K562 (cell line): ENCODE results near the gene HOXA11. TPM values are rescaled to one million over a fixed set of nuclear protein-coding genes. Genes with fewer than 3 reads are reported as not detected.

ENCODE experiments used
- ATAC-seq: fragments of 200-7000 bp; cut with Tn5 transposase; 3 replicates; pipeline ENCODE4 v1.9.1; 2020; ENCODE audit warnings: moderate library complexity
- BruUV-seq: library from RNA; stranded (reverse); fragments of 400-500 nt; replicated peaks from 2 replicates; lab custom pipeline; 2021; lab: Mats Ljungman, UMichigan
- CTCF ChIA-PET: fragments of 300-600 bp; formaldehyde crosslinking; extraction: SDS; loops from one replicate; lab custom pipeline; 2021; ENCODE audit warnings: low intra/inter-chr PET ratio; lab: Yijun Ruan, JAX
- POLR2A ChIA-PET: fragments of 300-600, 350-650 bp; sonication (Branson Sonifier 250); formaldehyde crosslinking; extraction: SDS; loops from one replicate; lab custom pipeline; 2021; ENCODE audit warnings: antibody characterized with exemption, inconsistent platforms; lab: Yijun Ruan, JAX
- DNase-seq, 4 experiments: peaks; one replicate each; pipeline versions ENCODE4 v3.0.0 to v3.0.0-alpha.2; 2011 to 2018; ENCODE audit warnings: low spot score in 3 of 4, mixed read lengths in 3 of 4; ENCODE audit errors: extremely low read depth in 1 of 4
- FAIRE-seq: peaks from 2 replicates; lab custom pipeline; 2011; peaks lifted over from hg19 to GRCh38; lab: Jason Lieb, UNC
- H2AFZ ChIP-seq: 2 replicates; pipeline ENCODE4 v1.6.0; 2011; ENCODE audit warnings: low read depth, low read length, control low read depth, inconsistent platforms
- H3K27ac ChIP-seq: fragments of 200-600 bp; 3 replicates; pipeline ENCODE4 v1.8.0; 2011; ENCODE audit warnings: low read depth, mild to moderate bottlenecking, control low read depth, inconsistent platforms, low read length, moderate library complexity, mixed read lengths; ENCODE audit errors: extremely low read depth
- H3K27me3 ChIP-seq, 2 experiments: fragments of 300-600 bp in 1 of 2; 2 replicates in 1 of 2; 3 replicates in 1 of 2; pipeline versions ENCODE4 v1.6.0 to v1.8.0; 2011; ENCODE audit warnings: inconsistent platforms in 2 of 2, low read length in 2 of 2, mild to moderate bottlenecking in 1 of 2, mixed read lengths in 1 of 2, moderate library complexity in 1 of 2; ENCODE audit not compliant: control insufficient read depth in 2 of 2, insufficient read depth in 2 of 2
- H3K36me3 ChIP-seq: fragments of 300-600 bp; 3 replicates; pipeline ENCODE4 v1.8.0; 2011; ENCODE audit warnings: mild to moderate bottlenecking, low read length, inconsistent platforms; ENCODE audit not compliant: control insufficient read depth, insufficient read depth
- H3K4me1 ChIP-seq, 2 experiments: fragments of 200-600 bp in 1 of 2; replicated peaks in 1 of 2; 2 replicates in 1 of 2; 3 replicates in 1 of 2; pipeline versions ENCODE4 v1.5.1 to v1.8.0; 2011; ENCODE audit warnings: inconsistent platforms in 2 of 2, low read length in 2 of 2, mild to moderate bottlenecking in 1 of 2, mixed read lengths in 1 of 2, moderate library complexity in 1 of 2; ENCODE audit not compliant: control insufficient read depth in 2 of 2, insufficient read depth in 2 of 2
- H3K4me2 ChIP-seq: 2 replicates; pipeline ENCODE4 v1.6.1; 2011; ENCODE audit warnings: low read length, control low read depth, inconsistent platforms, mixed read lengths; ENCODE audit not compliant: insufficient read depth
- H3K4me3 ChIP-seq: fragments of 200-600 bp; sonication (generic), shearing (Covaris generic); 2 replicates; pipeline ENCODE4 v1.5.1; 2016; ENCODE audit warnings: control low read depth, inconsistent platforms
- H3K79me2 ChIP-seq: fragments of 200-600 bp; 3 replicates; pipeline ENCODE4 v1.8.0; 2011; ENCODE audit warnings: low read length, inconsistent platforms; ENCODE audit not compliant: control insufficient read depth, insufficient read depth
- H3K9ac ChIP-seq, 2 experiments: 2 replicates each; pipeline versions ENCODE4 v1.6.0 to v1.6.1; 2011; ENCODE audit warnings: low read depth in 2 of 2, low read length in 2 of 2, control low read depth in 1 of 2, inconsistent platforms in 1 of 2, mild to moderate bottlenecking in 1 of 2, mixed read lengths in 1 of 2; ENCODE audit not compliant: insufficient read depth in 1 of 2
- H3K9me1 ChIP-seq: one replicate; pipeline ENCODE4 v1.6.0; 2011; ENCODE audit warnings: inconsistent platforms, mild to moderate bottlenecking, low read length, moderate library complexity; ENCODE audit not compliant: control insufficient read depth, insufficient read depth
- H3K9me3 ChIP-seq: replicated peaks from 2 replicates; pipeline ENCODE4 v1.5.1; 2011; ENCODE audit warnings: low read depth, low read length, inconsistent platforms; ENCODE audit not compliant: control insufficient read depth, insufficient read depth
- H4K20me1 ChIP-seq: replicated peaks from 2 replicates; pipeline ENCODE4 v1.6.1; 2011; ENCODE audit warnings: low read length, inconsistent platforms, mixed read lengths; ENCODE audit not compliant: control insufficient read depth, insufficient read depth
- MTF1 ChIP-seq: fragments of 250-450 bp; sonication (Bioruptor Pico); IDR thresholded peaks from 2 replicates; pipeline ENCODE4 v1.9.0; 2021; ENCODE audit warnings: moderate library complexity, mild to moderate bottlenecking, inconsistent platforms, borderline replicate concordance
- WGBS: fragments of 100-300 bp; shearing (Covaris generic); methylation state at CpG from one replicate; pipeline ENCODE4 v1.1.6; 2016; ENCODE audit warnings: low coverage, mixed read lengths; ENCODE audit not compliant: insufficient coverage; ENCODE audit errors: missing lambda C conversion rate; 5-methylcytosine and 5-hydroxymethylcytosine counted together
- in situ Hi-C: fragments of 300-500 bp; cut with MboI; formaldehyde crosslinking; loops from 4 replicates; pipeline ENCODE4 v1.15.0; 2018; ENCODE audit warnings: inconsistent platforms, mixed read lengths
- intact Hi-C: fragments of 100-400 bp; cut with micrococcal nuclease; formaldehyde crosslinking; loops from 2 replicates; pipeline ENCODE4 v1.14.2; 2022
- polyA plus RNA-seq, 8 experiments: library from polyadenylated mRNA; depleted of rRNA in 4 of 8; stranded (reverse) in 5 of 8; unstranded in 3 of 8; fragments of >200 nt; fragmentation: Nextera tagmentation in 2 of 8; fragmentation: Illumina TruSeq in 1 of 8; extraction: Ambion mirVana in 2 of 8; extraction: Trizol in 1 of 8; gene quantifications; 2 replicates each; pipeline versions ENCODE4 v1.2.1 to v1.2.3, GENCODE V29; 2011 to 2014; ENCODE audit warnings: inconsistent platforms in 1 of 8, missing spikeins in 1 of 8
- total RNA-seq, 7 experiments: library from RNA; depleted of rRNA in 6 of 7; stranded (reverse); fragments of >200 nt in 6 of 7; fragmentation: Illumina TruSeq in 2 of 7; extraction: Trizol in 2 of 7; gene quantifications; 2 replicates each; pipeline versions ENCODE4 v1.2.1 to v1.2.3, GENCODE V29; 2011 to 2021; ENCODE audit warnings: low replicate concordance in 1 of 7
- TF ChIP-seq, protein P1 (sequence below): fragments of 250-450 bp; sonication (Bioruptor Pico); IDR thresholded peaks from 2 replicates; pipeline ENCODE4 v1.4.0; 2020; ENCODE audit warnings: borderline replicate concordance
- TF ChIP-seq, protein P2 (sequence below): sonication (generic); formaldehyde crosslinking; IDR thresholded peaks from 2 replicates; pipeline ENCODE4 v1.8.1; 2023; ENCODE audit warnings: missing genetic modification reagents, mild to moderate bottlenecking, borderline replicate concordance

The HOXA11 gene
- total and polyA plus RNA-seq, 9 of the 15 experiments (the other 6 are each of a cell fraction or from before 2014, with no cell fraction given), result not detected

DNA sequence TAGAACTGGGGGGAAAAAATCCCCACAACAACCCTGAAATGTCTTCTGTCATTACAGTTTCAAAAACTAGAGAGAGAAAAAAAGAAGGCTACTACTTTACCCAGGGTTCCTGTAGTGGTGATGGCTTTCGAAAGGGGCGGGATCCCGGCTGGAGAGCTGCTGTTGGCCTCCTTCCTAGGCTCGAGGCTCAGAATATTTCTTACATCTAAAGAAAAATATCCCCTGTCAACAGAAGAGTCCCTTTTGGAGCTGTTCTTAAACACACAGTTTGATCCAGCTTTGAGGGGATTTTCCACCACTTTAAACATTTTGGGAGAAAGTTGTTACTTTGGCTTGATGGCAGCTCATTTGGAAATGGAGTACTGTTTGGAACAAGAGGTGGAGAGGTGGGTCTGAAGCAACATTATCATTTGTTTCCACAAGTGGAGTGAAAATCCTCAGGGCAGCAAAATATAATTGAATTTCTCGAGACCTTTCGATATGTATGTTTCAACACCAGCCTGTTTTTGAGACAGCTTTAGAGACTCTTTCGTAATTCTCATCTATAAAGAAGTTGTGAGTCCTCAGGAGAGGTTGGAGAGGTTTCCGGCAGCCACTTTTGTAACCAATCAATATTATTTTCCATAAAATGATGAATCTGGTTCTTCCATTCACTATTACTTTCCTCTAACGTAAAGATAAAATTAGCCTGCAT is 9.8 kb upstream of the HOXA11 start:
- no peak overlapping the region for H3K9ac ChIP-seq
- H3K4me2 ChIP-seq, result no peak overlapping the region
- no peak overlapping the region for H3K4me3 ChIP-seq
- BruUV-seq, result no TSS peak
- in situ Hi-C loops, result no loop called here
- no peaks in the 10 kb centered on the region for H3K36me3 ChIP-seq
- no peaks in the 10 kb centered on the region for H4K20me1 ChIP-seq
- no peaks in the 10 kb centered on the region for H3K9me3 ChIP-seq
- no peak for FAIRE-seq
- intact Hi-C loops, result loop anchor here (5.0 kb wide), 2 partner anchors 382 to 577 kb away; no protein-coding TSS in a partner anchor
- ATAC-seq, result no peak
- peaks cover 15 to 45% of the 10 kb centered on the region in 2 experiments; a peak in 4 of 5 replicates for H3K27me3 ChIP-seq
- POLR2A ChIA-PET, result interaction anchor here (0.6 kb wide), 1 partner anchor 1018 kb away, joined by 4 read pairs; no protein-coding TSS in a partner anchor
- TF ChIP-seq MTF1 (CRISPR knock-in tag), result no peak
- H3K9me1 ChIP-seq, result no peaks in the 10 kb centered on the region
- H3K79me2 ChIP-seq, result no peaks in the 10 kb centered on the region
- H3K4me1 ChIP-seq, result peaks cover 0 to 14% of the 10 kb centered on the region in 2 experiments; a peak in 1 of 5 replicates
- no peak overlapping the region for H2AFZ ChIP-seq
- CTCF ChIA-PET, result interaction anchor here (1.3 kb wide), 1 partner anchor 826 kb away, joined by 3 read pairs; no protein-coding TSS in a partner anchor
- WGBS, result 3% methylated on average over 9 of the region's 9 CpGs
- no peak overlapping the region for H3K27ac ChIP-seq
- no peak for DNase-seq

DNA sequence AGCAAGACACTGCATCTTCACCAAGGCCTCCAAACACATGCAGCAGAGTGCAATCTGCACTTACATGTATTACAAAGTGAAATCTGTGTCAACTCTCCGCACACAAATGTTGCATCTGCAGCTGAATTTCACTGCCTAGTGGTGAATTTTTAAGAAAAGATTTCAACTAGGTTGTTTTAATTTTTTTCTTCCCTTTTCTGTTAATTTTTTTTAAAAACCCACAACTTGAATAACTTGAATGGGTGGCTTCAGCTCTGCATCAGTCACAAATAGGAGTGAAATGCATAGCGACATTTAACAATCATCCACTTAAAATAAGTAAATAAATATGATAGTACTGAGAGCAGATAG is 8.9 kb upstream of the HOXA11 start:
- FAIRE-seq, result no peak
- H3K4me2 ChIP-seq, result no peak overlapping the region
- WGBS, result 0% methylated on average over 2 of the region's 2 CpGs
- TF ChIP-seq, protein P1, sequence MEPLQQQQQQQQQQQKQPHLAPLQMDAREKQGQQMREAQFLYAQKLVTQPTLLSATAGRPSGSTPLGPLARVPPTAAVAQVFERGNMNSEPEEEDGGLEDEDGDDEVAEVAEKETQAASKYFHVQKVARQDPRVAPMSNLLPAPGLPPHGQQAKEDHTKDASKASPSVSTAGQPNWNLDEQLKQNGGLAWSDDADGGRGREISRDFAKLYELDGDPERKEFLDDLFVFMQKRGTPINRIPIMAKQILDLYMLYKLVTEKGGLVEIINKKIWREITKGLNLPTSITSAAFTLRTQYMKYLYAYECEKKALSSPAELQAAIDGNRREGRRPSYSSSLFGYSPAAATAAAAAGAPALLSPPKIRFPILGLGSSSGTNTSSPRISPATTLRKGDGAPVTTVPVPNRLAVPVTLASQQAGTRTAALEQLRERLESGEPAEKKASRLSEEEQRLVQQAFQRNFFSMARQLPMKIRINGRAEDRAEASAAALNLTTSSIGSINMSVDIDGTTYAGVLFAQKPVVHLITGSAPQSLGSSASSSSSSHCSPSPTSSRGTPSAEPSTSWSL (CRISPR knock-in tag), result no peak
- TF ChIP-seq, protein P2, sequence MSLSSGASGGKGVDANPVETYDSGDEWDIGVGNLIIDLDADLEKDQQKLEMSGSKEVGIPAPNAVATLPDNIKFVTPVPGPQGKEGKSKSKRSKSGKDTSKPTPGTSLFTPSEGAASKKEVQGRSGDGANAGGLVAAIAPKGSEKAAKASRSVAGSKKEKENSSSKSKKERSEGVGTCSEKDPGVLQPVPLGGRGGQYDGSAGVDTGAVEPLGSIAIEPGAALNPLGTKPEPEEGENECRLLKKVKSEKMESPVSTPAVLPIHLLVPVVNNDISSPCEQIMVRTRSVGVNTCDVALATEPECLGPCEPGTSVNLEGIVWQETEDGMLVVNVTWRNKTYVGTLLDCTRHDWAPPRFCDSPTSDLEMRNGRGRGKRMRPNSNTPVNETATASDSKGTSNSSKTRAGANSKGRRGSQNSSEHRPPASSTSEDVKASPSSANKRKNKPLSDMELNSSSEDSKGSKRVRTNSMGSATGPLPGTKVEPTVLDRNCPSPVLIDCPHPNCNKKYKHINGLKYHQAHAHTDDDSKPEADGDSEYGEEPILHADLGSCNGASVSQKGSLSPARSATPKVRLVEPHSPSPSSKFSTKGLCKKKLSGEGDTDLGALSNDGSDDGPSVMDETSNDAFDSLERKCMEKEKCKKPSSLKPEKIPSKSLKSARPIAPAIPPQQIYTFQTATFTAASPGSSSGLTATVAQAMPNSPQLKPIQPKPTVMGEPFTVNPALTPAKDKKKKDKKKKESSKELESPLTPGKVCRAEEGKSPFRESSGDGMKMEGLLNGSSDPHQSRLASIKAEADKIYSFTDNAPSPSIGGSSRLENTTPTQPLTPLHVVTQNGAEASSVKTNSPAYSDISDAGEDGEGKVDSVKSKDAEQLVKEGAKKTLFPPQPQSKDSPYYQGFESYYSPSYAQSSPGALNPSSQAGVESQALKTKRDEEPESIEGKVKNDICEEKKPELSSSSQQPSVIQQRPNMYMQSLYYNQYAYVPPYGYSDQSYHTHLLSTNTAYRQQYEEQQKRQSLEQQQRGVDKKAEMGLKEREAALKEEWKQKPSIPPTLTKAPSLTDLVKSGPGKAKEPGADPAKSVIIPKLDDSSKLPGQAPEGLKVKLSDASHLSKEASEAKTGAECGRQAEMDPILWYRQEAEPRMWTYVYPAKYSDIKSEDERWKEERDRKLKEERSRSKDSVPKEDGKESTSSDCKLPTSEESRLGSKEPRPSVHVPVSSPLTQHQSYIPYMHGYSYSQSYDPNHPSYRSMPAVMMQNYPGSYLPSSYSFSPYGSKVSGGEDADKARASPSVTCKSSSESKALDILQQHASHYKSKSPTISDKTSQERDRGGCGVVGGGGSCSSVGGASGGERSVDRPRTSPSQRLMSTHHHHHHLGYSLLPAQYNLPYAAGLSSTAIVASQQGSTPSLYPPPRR (CRISPR knock-in tag), result no peak

More for the DNA sequence above, 8.9 kb upstream of the HOXA11 start:
- Histone ChIP-seq H3K9me3 (no peaks in the 10 kb centered on the region), H2AFZ (no peak overlapping the region), H3K27me3 (peaks cover 21 to 50% of the 10 kb centered on the region in 2 experiments), H3K36me3 (no peaks in the 10 kb centered on the region), H3K9me1 (no peaks in the 10 kb centered on the region), H3K27ac (no peak overlapping the region), H4K20me1 (no peaks in the 10 kb centered on the region), H3K4me3 (no peak overlapping the region), H3K79me2 (no peaks in the 10 kb centered on the region), H3K4me1 (peaks cover 0 to 13% of the 10 kb centered on the region in 2 experiments; a peak in 1 of 5 replicates), H3K9ac (no peak overlapping the region)
- DNase-seq, result no peak
- ChIA-PET CTCF (interaction anchor here (1.3 kb wide), 1 partner anchor 826 kb away, joined by 3 read pairs; no protein-coding TSS in a partner anchor), POLR2A (no interaction called here)
- intact Hi-C loops, result no loop called here
- in situ Hi-C loops, result no loop called here
- no TSS peak for BruUV-seq
- ATAC-seq, result no peak
